Fibroblast of lung (primary cell): ENCODE measurements around the gene LACC1. TPM values are rescaled to one million over a fixed set of nuclear protein-coding genes. Genes with fewer than 3 reads are reported as not detected.
A peak's percentile ranks its signal among the peaks of the same experiment; 100 is the strongest.

Experiments
- DNase-seq, 2 donors: peaks; one replicate each; pipeline versions ENCODE4 v3.0.0 to v3.0.0-alpha.2; 2010; ENCODE audit warnings: low read depth in 2 of 2
- H2AFZ ChIP-seq: 2 replicates; pipeline ENCODE4 v1.5.1; 2012; ENCODE audit warnings: low read length, control low read depth, inconsistent platforms
- H3K27ac ChIP-seq: 2 replicates; pipeline ENCODE4 v1.5.1; 2011; ENCODE audit warnings: low read length, control low read depth; ENCODE audit not compliant: insufficient read depth
- H3K27me3 ChIP-seq: 2 replicates; pipeline ENCODE4 v1.5.1; 2011; ENCODE audit warnings: mild to moderate bottlenecking, low read length; ENCODE audit not compliant: control insufficient read depth, insufficient read depth
- H3K36me3 ChIP-seq: 2 replicates; pipeline ENCODE4 v1.5.1; 2011; ENCODE audit warnings: low read length; ENCODE audit not compliant: control insufficient read depth, insufficient read depth
- H3K4me1 ChIP-seq: 2 replicates; pipeline ENCODE4 v1.5.1; 2011; ENCODE audit warnings: low read length; ENCODE audit not compliant: control insufficient read depth, insufficient read depth; ENCODE audit errors: extremely low read depth
- H3K4me2 ChIP-seq: 2 replicates; pipeline ENCODE4 v1.5.1; 2011; ENCODE audit warnings: low read length, control low read depth; ENCODE audit not compliant: insufficient read depth; ENCODE audit errors: extremely low read depth
- H3K4me3 ChIP-seq, 4 experiments: fragments of 200-600 bp in 1 of 4; sonication (generic) in 1 of 4; replicated peaks in 1 of 4; 2 replicates each; pipeline ENCODE4 v1.5.1; 2011 to 2016; ENCODE audit warnings: low read length in 4 of 4, low read depth in 3 of 4, mild to moderate bottlenecking in 3 of 4, control low read depth in 2 of 4, inconsistent platforms in 1 of 4, mixed read lengths in 1 of 4; ENCODE audit not compliant: insufficient read depth in 1 of 4; ENCODE audit errors: control extremely low read depth in 1 of 4
- H3K79me2 ChIP-seq: 2 replicates; pipeline ENCODE4 v1.5.1; 2012; ENCODE audit warnings: mild to moderate bottlenecking, low read length, inconsistent platforms; ENCODE audit not compliant: control insufficient read depth, insufficient read depth
- H3K9ac ChIP-seq: 2 replicates; pipeline ENCODE4 v1.5.1; 2011; ENCODE audit warnings: mild to moderate bottlenecking, low read length, control low read depth; ENCODE audit not compliant: insufficient read depth
- H3K9me3 ChIP-seq: 2 replicates; pipeline ENCODE4 v1.5.1; 2012; ENCODE audit warnings: low read depth, low read length; ENCODE audit not compliant: control insufficient read depth, insufficient read depth
- H4K20me1 ChIP-seq: 2 replicates; pipeline ENCODE4 v1.5.1; 2011; ENCODE audit warnings: low read length; ENCODE audit not compliant: control insufficient read depth, insufficient read depth; ENCODE audit errors: extremely low read depth
- CTCF ChIP-seq, 2 donors: IDR thresholded peaks in 1 of 2; conservative IDR thresholded peaks in 1 of 2; 1 replicate in 1 of 2; 2 replicates in 1 of 2; pipeline ENCODE4 v1.5.1; 2011 to 2012; ENCODE audit warnings: low read length in 2 of 2, control low read depth in 1 of 2, inconsistent platforms in 1 of 2, low read depth in 1 of 2, mild to moderate bottlenecking in 1 of 2
- EZH2 ChIP-seq: IDR thresholded peaks from 2 replicates; pipeline ENCODE4 v1.5.1; 2012; ENCODE audit warnings: low read length, control low read depth, mild to moderate bottlenecking; ENCODE audit errors: missing control alignments
- polyA plus RNA-seq, 2 donors: library from polyadenylated mRNA; depleted of rRNA in 1 of 2; stranded (reverse) in 1 of 2; unstranded in 1 of 2; fragments of >200 nt; gene quantifications; 2 replicates each; pipeline ENCODE4 v1.2.1, GENCODE V29; 2011 to 2012; ENCODE audit warnings: missing spikeins in 1 of 2
- total RNA-seq: library from RNA; depleted of rRNA; stranded (reverse); fragments of >200 nt; gene quantifications from 2 replicates; pipeline ENCODE4 v1.2.1, GENCODE V29; 2014

Gene LACC1
- total and polyA plus RNA-seq, 2 donors (not counting 1 experiment from before 2014, with no cell fraction given), result 6.9 to 8.9 TPM

GRCh38 chr13:43936647-43937046 is 56.9 kb downstream of the LACC1 start:
- Histone ChIP-seq H2AFZ (no peak overlapping the region), H3K27ac (no peak overlapping the region), H3K4me2 (no peak overlapping the region), H3K79me2 (no peaks in the 10 kb centered on the region), H3K4me3 (no peak overlapping the region), H3K36me3 (no peaks in the 10 kb centered on the region), H4K20me1 (no peaks in the 10 kb centered on the region), H3K9me3 (no peaks in the 10 kb centered on the region), H3K4me1 (no peaks in the 10 kb centered on the region), H3K27me3 (peaks cover 4% of the 10 kb centered on the region), H3K9ac (no peak overlapping the region)
- TF ChIP-seq CTCF (conservative IDR thresholded peaks at IDR 0.05 in 1 of 2, IDR thresholded peaks at IDR 0.05 in 1 of 2; ENCODE audit: low read depth in 1 of 2, low read length in 2 of 2) (no peak), EZH2 (no peak)
- peak in 1 of 2 donors; percentile 18 for DNase-seq

GRCh38 chr13:43937839-43938238 is 58.1 kb downstream of the LACC1 start:
- Histone ChIP-seq H3K36me3 (no peaks in the 10 kb centered on the region), H3K9me3 (no peaks in the 10 kb centered on the region)

GRCh38 chr13:43938449-43938848 is 58.7 kb downstream of the LACC1 start:
- no peaks in the 10 kb centered on the region for H3K36me3 ChIP-seq
- no peaks in the 10 kb centered on the region for H4K20me1 ChIP-seq
- H3K4me1 ChIP-seq, result no peaks in the 10 kb centered on the region
- peaks cover 11% of the 10 kb centered on the region for H3K27me3 ChIP-seq
- no peak overlapping the region for H3K9ac ChIP-seq
- H2AFZ ChIP-seq, result no peak overlapping the region
- TF ChIP-seq CTCF (conservative IDR thresholded peaks at IDR 0.05 in 1 of 2, IDR thresholded peaks at IDR 0.05 in 1 of 2; ENCODE audit: low read depth in 1 of 2, low read length in 2 of 2) (no peak), EZH2 (no peak)
- no peaks in the 10 kb centered on the region for H3K9me3 ChIP-seq
- H3K79me2 ChIP-seq, result no peaks in the 10 kb centered on the region
- H3K4me2 ChIP-seq, result no peak overlapping the region
- no peak overlapping the region for H3K27ac ChIP-seq
- no peak for DNase-seq
- no peak overlapping the region for H3K4me3 ChIP-seq

More at GRCh38 chr13:43937839-43938238, 58.1 kb downstream of the LACC1 start:
- Histone ChIP-seq H3K27me3 (peaks cover 6% of the 10 kb centered on the region), H3K27ac (no peak overlapping the region), H3K4me2 (no peak overlapping the region), H3K79me2 (no peaks in the 10 kb centered on the region), H4K20me1 (no peaks in the 10 kb centered on the region), H2AFZ (no peak overlapping the region), H3K4me3 (no peak overlapping the region), H3K9ac (no peak overlapping the region), H3K4me1 (no peaks in the 10 kb centered on the region)
- TF ChIP-seq EZH2 (no peak), CTCF (conservative IDR thresholded peaks at IDR 0.05 in 1 of 2, IDR thresholded peaks at IDR 0.05 in 1 of 2; ENCODE audit: low read depth in 1 of 2, low read length in 2 of 2) (no peak)
- DNase-seq, result no peak
